K562 (cell line): ENCODE data around the gene BCKDK. TPM values are rescaled to one million over a fixed set of nuclear protein-coding genes. Genes with fewer than 3 reads are reported as not detected.

ENCODE experiments used
- BMI1 ChIP-seq: fragments of 150-350 bp; IDR thresholded peaks from 2 replicates; pipeline ENCODE4 v1.6.1; 2014; ENCODE audit warnings: low read length
- ETV5 ChIP-seq: sonication (generic); formaldehyde crosslinking; IDR thresholded peaks from 2 replicates; pipeline ENCODE4 v1.4.0; 2020; ENCODE audit warnings: low read depth, mild to moderate bottlenecking, missing genetic modification reagents
- GATAD2B ChIP-seq: fragments of 450-650 bp; IDR thresholded peaks from 2 replicates; pipeline ENCODE4 v1.6.1; 2017; ENCODE audit warnings: mild to moderate bottlenecking, borderline replicate concordance
- HDGF ChIP-seq: fragments of 450-650 bp; IDR thresholded peaks from 2 replicates; pipeline ENCODE4 v1.6.1; 2016
- JUNB ChIP-seq: fragments of 450-650 bp; formaldehyde crosslinking; conservative IDR thresholded peaks from 2 replicates; pipeline ENCODE4 v1.4.0; 2020; ENCODE audit warnings: mild to moderate bottlenecking
- NFRKB ChIP-seq: fragments of 450-650 bp; IDR thresholded peaks from 2 replicates; pipeline ENCODE4 v1.6.1; 2016; ENCODE audit warnings: low read depth
- POU5F1 ChIP-seq: fragments of 150-350 bp; IDR thresholded peaks from 2 replicates; pipeline ENCODE4 v1.6.1; 2014; ENCODE audit warnings: borderline replicate concordance, low read length, low read depth, mild to moderate bottlenecking; ENCODE audit not compliant: partially characterized antibody
- RBFOX2 ChIP-seq: fragments of 200-400 bp; formaldehyde crosslinking; IDR thresholded peaks from 2 replicates; pipeline ENCODE4 v1.6.1; 2017; ENCODE audit warnings: low read depth, mild to moderate bottlenecking, low read length, moderate library complexity
- SMAD4 ChIP-seq: fragments of 250-450 bp; sonication (Bioruptor Pico); conservative IDR thresholded peaks from 2 replicates; pipeline ENCODE4 v1.8.0; 2021; ENCODE audit warnings: inconsistent platforms, mild to moderate bottlenecking, moderate library complexity
- ZC3H8 ChIP-seq: fragments of 450-650 bp; IDR thresholded peaks from 2 replicates; pipeline ENCODE4 v1.6.1; 2017
- ZEB2 ChIP-seq: fragments of 450-650 bp; IDR thresholded peaks from 2 replicates; pipeline ENCODE4 v1.6.1; 2016
- ZNF174 ChIP-seq: fragments of 250-450 bp; sonication (Bioruptor Pico); IDR thresholded peaks from 2 replicates; pipeline ENCODE4 v1.4.0; 2020; ENCODE audit warnings: mild to moderate bottlenecking
- ZNF175 ChIP-seq: fragments of 200-800 bp; sonication (Bioruptor generic); IDR thresholded peaks from 2 replicates; pipeline ENCODE4 v1.6.1; 2016; ENCODE audit warnings: low read depth, mild to moderate bottlenecking, missing genetic modification characterization, missing compliant biosample characterization
- polyA plus RNA-seq, 8 experiments: library from polyadenylated mRNA; depleted of rRNA in 4 of 8; stranded (reverse) in 5 of 8; unstranded in 3 of 8; fragments of >200 nt; fragmentation: Nextera tagmentation in 2 of 8; fragmentation: Illumina TruSeq in 1 of 8; extraction: Ambion mirVana in 2 of 8; extraction: Trizol in 1 of 8; gene quantifications; 2 replicates each; pipeline versions ENCODE4 v1.2.1 to v1.2.3, GENCODE V29; 2011 to 2014; ENCODE audit warnings: inconsistent platforms in 1 of 8, missing spikeins in 1 of 8
- total RNA-seq, 7 experiments: library from RNA; depleted of rRNA in 6 of 7; stranded (reverse); fragments of >200 nt in 6 of 7; fragmentation: Illumina TruSeq in 2 of 7; extraction: Trizol in 2 of 7; gene quantifications; 2 replicates each; pipeline versions ENCODE4 v1.2.1 to v1.2.3, GENCODE V29; 2011 to 2021; ENCODE audit warnings: low replicate concordance in 1 of 7
- TF ChIP-seq, protein P1 (sequence below): fragments of 200-600 bp; sonication (generic); IDR thresholded peaks from one replicate; pipeline ENCODE4 v1.6.1; 2012; ENCODE audit warnings: mild to moderate bottlenecking, low read depth, low read length, inconsistent platforms
- TF ChIP-seq, protein P2 (sequence below): sonication (generic); formaldehyde crosslinking; IDR thresholded peaks from 2 replicates; pipeline ENCODE4 v1.8.0; 2022; ENCODE audit warnings: mild to moderate bottlenecking, missing genetic modification reagents, borderline replicate concordance

Gene BCKDK
- total and polyA plus RNA-seq, 9 of the 15 experiments (the other 6 are each of a cell fraction or from before 2014, with no cell fraction given): 0.58 to 34.8 (median 13.1) TPM

DNA sequence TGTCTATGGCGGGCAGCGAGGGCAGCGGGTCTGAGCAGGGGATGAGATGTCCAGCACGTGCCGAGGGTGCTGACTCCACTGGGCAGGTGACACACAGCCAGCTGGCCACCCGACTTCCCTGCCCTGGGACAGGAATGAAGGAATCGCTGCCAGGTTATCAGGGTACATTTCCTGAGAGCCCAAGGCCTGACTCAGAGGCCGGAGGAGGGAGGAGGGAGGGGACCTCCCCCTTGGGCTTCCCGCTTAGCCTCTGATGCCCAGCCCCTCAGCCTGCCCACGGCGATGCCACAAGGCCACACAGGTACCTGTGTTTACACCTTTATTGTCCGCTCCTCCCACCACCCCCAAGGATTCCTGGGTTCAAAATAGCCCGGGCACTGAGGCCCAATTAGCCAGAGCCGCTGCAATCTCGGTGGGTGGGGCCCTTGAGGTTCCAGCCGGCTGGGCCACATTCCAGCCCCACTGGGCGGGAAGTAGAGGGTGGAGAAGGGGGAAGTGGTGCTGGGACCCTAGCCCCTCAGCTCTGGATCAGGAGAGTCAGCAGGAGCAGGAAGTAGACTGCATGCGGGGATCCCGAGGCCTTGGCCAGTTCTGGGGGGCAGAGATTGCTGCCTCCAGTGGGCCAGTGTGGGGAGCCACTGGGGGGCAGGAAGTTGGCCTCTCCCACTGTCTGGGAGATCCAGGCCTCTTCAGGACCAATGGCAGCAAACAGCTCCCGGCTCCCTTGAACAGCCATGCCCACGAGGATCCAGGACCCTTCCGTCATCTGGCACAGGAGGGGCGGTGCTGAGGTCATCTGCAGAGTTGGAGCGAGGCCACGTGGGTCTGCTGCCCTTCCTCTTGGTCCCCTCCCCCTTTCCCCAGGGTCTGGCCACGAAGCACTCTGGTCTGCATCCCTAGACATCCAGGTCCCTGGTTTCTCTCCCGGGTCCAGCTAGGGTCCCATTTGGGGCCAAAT lies 30.7 kb downstream of the BCKDK start (continued):
- TF ChIP-seq, protein P1, sequence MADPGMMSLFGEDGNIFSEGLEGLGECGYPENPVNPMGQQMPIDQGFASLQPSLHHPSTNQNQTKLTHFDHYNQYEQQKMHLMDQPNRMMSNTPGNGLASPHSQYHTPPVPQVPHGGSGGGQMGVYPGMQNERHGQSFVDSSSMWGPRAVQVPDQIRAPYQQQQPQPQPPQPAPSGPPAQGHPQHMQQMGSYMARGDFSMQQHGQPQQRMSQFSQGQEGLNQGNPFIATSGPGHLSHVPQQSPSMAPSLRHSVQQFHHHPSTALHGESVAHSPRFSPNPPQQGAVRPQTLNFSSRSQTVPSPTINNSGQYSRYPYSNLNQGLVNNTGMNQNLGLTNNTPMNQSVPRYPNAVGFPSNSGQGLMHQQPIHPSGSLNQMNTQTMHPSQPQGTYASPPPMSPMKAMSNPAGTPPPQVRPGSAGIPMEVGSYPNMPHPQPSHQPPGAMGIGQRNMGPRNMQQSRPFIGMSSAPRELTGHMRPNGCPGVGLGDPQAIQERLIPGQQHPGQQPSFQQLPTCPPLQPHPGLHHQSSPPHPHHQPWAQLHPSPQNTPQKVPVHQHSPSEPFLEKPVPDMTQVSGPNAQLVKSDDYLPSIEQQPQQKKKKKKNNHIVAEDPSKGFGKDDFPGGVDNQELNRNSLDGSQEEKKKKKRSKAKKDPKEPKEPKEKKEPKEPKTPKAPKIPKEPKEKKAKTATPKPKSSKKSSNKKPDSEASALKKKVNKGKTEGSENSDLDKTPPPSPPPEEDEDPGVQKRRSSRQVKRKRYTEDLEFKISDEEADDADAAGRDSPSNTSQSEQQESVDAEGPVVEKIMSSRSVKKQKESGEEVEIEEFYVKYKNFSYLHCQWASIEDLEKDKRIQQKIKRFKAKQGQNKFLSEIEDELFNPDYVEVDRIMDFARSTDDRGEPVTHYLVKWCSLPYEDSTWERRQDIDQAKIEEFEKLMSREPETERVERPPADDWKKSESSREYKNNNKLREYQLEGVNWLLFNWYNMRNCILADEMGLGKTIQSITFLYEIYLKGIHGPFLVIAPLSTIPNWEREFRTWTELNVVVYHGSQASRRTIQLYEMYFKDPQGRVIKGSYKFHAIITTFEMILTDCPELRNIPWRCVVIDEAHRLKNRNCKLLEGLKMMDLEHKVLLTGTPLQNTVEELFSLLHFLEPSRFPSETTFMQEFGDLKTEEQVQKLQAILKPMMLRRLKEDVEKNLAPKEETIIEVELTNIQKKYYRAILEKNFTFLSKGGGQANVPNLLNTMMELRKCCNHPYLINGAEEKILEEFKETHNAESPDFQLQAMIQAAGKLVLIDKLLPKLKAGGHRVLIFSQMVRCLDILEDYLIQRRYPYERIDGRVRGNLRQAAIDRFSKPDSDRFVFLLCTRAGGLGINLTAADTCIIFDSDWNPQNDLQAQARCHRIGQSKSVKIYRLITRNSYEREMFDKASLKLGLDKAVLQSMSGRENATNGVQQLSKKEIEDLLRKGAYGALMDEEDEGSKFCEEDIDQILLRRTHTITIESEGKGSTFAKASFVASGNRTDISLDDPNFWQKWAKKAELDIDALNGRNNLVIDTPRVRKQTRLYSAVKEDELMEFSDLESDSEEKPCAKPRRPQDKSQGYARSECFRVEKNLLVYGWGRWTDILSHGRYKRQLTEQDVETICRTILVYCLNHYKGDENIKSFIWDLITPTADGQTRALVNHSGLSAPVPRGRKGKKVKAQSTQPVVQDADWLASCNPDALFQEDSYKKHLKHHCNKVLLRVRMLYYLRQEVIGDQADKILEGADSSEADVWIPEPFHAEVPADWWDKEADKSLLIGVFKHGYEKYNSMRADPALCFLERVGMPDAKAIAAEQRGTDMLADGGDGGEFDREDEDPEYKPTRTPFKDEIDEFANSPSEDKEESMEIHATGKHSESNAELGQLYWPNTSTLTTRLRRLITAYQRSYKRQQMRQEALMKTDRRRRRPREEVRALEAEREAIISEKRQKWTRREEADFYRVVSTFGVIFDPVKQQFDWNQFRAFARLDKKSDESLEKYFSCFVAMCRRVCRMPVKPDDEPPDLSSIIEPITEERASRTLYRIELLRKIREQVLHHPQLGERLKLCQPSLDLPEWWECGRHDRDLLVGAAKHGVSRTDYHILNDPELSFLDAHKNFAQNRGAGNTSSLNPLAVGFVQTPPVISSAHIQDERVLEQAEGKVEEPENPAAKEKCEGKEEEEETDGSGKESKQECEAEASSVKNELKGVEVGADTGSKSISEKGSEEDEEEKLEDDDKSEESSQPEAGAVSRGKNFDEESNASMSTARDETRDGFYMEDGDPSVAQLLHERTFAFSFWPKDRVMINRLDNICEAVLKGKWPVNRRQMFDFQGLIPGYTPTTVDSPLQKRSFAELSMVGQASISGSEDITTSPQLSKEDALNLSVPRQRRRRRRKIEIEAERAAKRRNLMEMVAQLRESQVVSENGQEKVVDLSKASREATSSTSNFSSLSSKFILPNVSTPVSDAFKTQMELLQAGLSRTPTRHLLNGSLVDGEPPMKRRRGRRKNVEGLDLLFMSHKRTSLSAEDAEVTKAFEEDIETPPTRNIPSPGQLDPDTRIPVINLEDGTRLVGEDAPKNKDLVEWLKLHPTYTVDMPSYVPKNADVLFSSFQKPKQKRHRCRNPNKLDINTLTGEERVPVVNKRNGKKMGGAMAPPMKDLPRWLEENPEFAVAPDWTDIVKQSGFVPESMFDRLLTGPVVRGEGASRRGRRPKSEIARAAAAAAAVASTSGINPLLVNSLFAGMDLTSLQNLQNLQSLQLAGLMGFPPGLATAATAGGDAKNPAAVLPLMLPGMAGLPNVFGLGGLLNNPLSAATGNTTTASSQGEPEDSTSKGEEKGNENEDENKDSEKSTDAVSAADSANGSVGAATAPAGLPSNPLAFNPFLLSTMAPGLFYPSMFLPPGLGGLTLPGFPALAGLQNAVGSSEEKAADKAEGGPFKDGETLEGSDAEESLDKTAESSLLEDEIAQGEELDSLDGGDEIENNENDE: no peak
- TF ChIP-seq ZEB2: no peak
- TF ChIP-seq ETV5 (CRISPR knock-in tag): no peak
- TF ChIP-seq POU5F1: no peak
- no peak for TF ChIP-seq BMI1
- no peak for TF ChIP-seq HDGF
- no peak for TF ChIP-seq RBFOX2
- TF ChIP-seq ZNF174 (CRISPR knock-in tag): no peak
- TF ChIP-seq, protein P2, sequence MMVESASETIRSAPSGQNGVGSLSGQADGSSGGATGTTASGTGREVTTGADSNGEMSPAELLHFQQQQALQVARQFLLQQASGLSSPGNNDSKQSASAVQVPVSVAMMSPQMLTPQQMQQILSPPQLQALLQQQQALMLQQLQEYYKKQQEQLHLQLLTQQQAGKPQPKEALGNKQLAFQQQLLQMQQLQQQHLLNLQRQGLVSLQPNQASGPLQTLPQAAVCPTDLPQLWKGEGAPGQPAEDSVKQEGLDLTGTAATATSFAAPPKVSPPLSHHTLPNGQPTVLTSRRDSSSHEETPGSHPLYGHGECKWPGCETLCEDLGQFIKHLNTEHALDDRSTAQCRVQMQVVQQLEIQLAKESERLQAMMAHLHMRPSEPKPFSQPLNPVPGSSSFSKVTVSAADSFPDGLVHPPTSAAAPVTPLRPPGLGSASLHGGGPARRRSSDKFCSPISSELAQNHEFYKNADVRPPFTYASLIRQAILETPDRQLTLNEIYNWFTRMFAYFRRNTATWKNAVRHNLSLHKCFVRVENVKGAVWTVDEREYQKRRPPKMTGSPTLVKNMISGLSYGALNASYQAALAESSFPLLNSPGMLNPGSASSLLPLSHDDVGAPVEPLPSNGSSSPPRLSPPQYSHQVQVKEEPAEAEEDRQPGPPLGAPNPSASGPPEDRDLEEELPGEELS (CRISPR knock-in tag): no peak
- no peak for TF ChIP-seq NFRKB
- TF ChIP-seq ZC3H8: no peak
- TF ChIP-seq SMAD4 (CRISPR knock-in tag): no peak
- TF ChIP-seq ZNF175 (CRISPR knock-in tag): no peak
- TF ChIP-seq JUNB (CRISPR knock-in tag): no peak
- no peak for TF ChIP-seq GATAD2B
